K562 (cell line): ENCODE data around the gene CD4. TPM values are rescaled to one million over a fixed set of nuclear protein-coding genes. Genes with fewer than 3 reads are reported as not detected.
A peak's percentile ranks its signal among the peaks of the same experiment; 100 is the strongest.

Source experiments
- BCOR ChIP-seq: fragments of 450-650 bp; IDR thresholded peaks from 2 replicates; pipeline ENCODE4 v1.6.1; 2016
- CHCHD3 ChIP-seq: fragments of 250-450 bp; sonication (Bioruptor Pico); IDR thresholded peaks from 2 replicates; pipeline ENCODE4 v2.1.2; 2022; ENCODE audit warnings: mild to moderate bottlenecking
- DNMT1 ChIP-seq: fragments of 450-650 bp; IDR thresholded peaks from 2 replicates; pipeline ENCODE4 v1.6.1; 2016; ENCODE audit warnings: antibody characterized with exemption, mild to moderate bottlenecking
- E2F3 ChIP-seq: fragments of 250-450 bp; sonication (Bioruptor Pico); IDR thresholded peaks from 2 replicates; pipeline ENCODE4 v1.4.0; 2020; ENCODE audit warnings: mild to moderate bottlenecking
- ESRRA ChIP-seq: fragments of 450-650 bp; IDR thresholded peaks from 2 replicates; pipeline ENCODE4 v1.6.1; 2014; ENCODE audit warnings: low read depth, mild to moderate bottlenecking, moderate library complexity, borderline replicate concordance
- ILF3 ChIP-seq: fragments of 450-650 bp; IDR thresholded peaks from 2 replicates; pipeline ENCODE4 v1.6.1; 2018; ENCODE audit warnings: antibody characterized with exemption, mild to moderate bottlenecking, moderate library complexity, borderline replicate concordance
- POU5F1 ChIP-seq: fragments of 150-350 bp; IDR thresholded peaks from 2 replicates; pipeline ENCODE4 v1.6.1; 2014; ENCODE audit warnings: borderline replicate concordance, low read length, low read depth, mild to moderate bottlenecking; ENCODE audit not compliant: partially characterized antibody
- PTRF ChIP-seq: fragments of 450-650 bp; IDR thresholded peaks from 2 replicates; pipeline ENCODE4 v1.6.1; 2016; ENCODE audit warnings: mild to moderate bottlenecking, missing genetic modification characterization, missing compliant biosample characterization
- SMC3 ChIP-seq: conservative IDR thresholded peaks from 2 replicates; pipeline ENCODE4 v1.6.1; 2011; ENCODE audit warnings: low read depth, low read length, improper control_type of control experiment; ENCODE audit not compliant: insufficient read depth
- SOX6 ChIP-seq: fragments of 450-650 bp; IDR thresholded peaks from 2 replicates; pipeline ENCODE4 v1.6.1; 2014; ENCODE audit warnings: mild to moderate bottlenecking
- TGIF2 ChIP-seq: sonication (generic); formaldehyde crosslinking; IDR thresholded peaks from 2 replicates; pipeline ENCODE4 v1.8.1; 2022; ENCODE audit warnings: mild to moderate bottlenecking, missing genetic modification reagents, moderate library complexity
- U2AF2 ChIP-seq: fragments of 200-400 bp; formaldehyde crosslinking; optimal IDR thresholded peaks from 2 replicates; pipeline ENCODE3; 2017; ENCODE audit warnings: low read depth, mild to moderate bottlenecking, low read length
- ZFPM2 ChIP-seq: fragments of 250-450 bp; sonication (Bioruptor Pico); IDR thresholded peaks from 2 replicates; pipeline ENCODE4 v1.5.1; 2022; ENCODE audit warnings: mild to moderate bottlenecking
- ZKSCAN3 ChIP-seq: fragments of 250-450 bp; sonication (Bioruptor Pico); IDR thresholded peaks from 2 replicates; pipeline ENCODE4 v1.4.0; 2020
- ZNF174 ChIP-seq: fragments of 250-450 bp; sonication (Bioruptor Pico); IDR thresholded peaks from 2 replicates; pipeline ENCODE4 v1.4.0; 2020; ENCODE audit warnings: mild to moderate bottlenecking
- ZNF217 ChIP-seq: sonication (generic); formaldehyde crosslinking; IDR thresholded peaks from 2 replicates; pipeline ENCODE4 v1.8.0; 2022; ENCODE audit warnings: mild to moderate bottlenecking, missing genetic modification reagents
- ZNF76 ChIP-seq: fragments of 250-450 bp; sonication (Bioruptor Pico); IDR thresholded peaks from 2 replicates; pipeline ENCODE4 v1.4.0; 2020; ENCODE audit warnings: mild to moderate bottlenecking, moderate library complexity, borderline replicate concordance
- ZNF780A ChIP-seq: fragments of 250-450 bp; sonication (Bioruptor Pico); IDR thresholded peaks from 2 replicates; pipeline ENCODE4 v1.5.0; 2021; ENCODE audit warnings: mild to moderate bottlenecking
- ZNF830 ChIP-seq: fragments of 250-450 bp; sonication (Bioruptor Pico); IDR thresholded peaks from 2 replicates; pipeline ENCODE4 v1.5.0; 2021; ENCODE audit warnings: mild to moderate bottlenecking
- polyA plus RNA-seq, 8 experiments: library from polyadenylated mRNA; depleted of rRNA in 4 of 8; stranded (reverse) in 5 of 8; unstranded in 3 of 8; fragments of >200 nt; fragmentation: Nextera tagmentation in 2 of 8; fragmentation: Illumina TruSeq in 1 of 8; extraction: Ambion mirVana in 2 of 8; extraction: Trizol in 1 of 8; gene quantifications; 2 replicates each; pipeline versions ENCODE4 v1.2.1 to v1.2.3, GENCODE V29; 2011 to 2014; ENCODE audit warnings: inconsistent platforms in 1 of 8, missing spikeins in 1 of 8
- total RNA-seq, 7 experiments: library from RNA; depleted of rRNA in 6 of 7; stranded (reverse); fragments of >200 nt in 6 of 7; fragmentation: Illumina TruSeq in 2 of 7; extraction: Trizol in 2 of 7; gene quantifications; 2 replicates each; pipeline versions ENCODE4 v1.2.1 to v1.2.3, GENCODE V29; 2011 to 2021; ENCODE audit warnings: low replicate concordance in 1 of 7
- TF ChIP-seq, protein P1 (sequence below): sonication (generic); formaldehyde crosslinking; IDR thresholded peaks from 2 replicates; pipeline ENCODE4 v1.8.1; 2023; ENCODE audit warnings: missing genetic modification reagents, mild to moderate bottlenecking, borderline replicate concordance
- TF ChIP-seq, protein P2 (sequence below): fragments of 250-450 bp; sonication (Bioruptor Pico); IDR thresholded peaks from 2 replicates; pipeline ENCODE4 v1.9.0; 2021; ENCODE audit warnings: mild to moderate bottlenecking, inconsistent platforms
- TF ChIP-seq, protein P3 (sequence below): sonication (generic); formaldehyde crosslinking; IDR thresholded peaks from 2 replicates; pipeline ENCODE4 v1.8.0; 2022; ENCODE audit warnings: missing genetic modification reagents, mild to moderate bottlenecking, borderline replicate concordance

Gene CD4
- total and polyA plus RNA-seq, 9 of the 15 experiments (the other 6 are each of a cell fraction or from before 2014, with no cell fraction given), result 0.06 to 0.27 (median 0.09) TPM; not detected in 5

DNA sequence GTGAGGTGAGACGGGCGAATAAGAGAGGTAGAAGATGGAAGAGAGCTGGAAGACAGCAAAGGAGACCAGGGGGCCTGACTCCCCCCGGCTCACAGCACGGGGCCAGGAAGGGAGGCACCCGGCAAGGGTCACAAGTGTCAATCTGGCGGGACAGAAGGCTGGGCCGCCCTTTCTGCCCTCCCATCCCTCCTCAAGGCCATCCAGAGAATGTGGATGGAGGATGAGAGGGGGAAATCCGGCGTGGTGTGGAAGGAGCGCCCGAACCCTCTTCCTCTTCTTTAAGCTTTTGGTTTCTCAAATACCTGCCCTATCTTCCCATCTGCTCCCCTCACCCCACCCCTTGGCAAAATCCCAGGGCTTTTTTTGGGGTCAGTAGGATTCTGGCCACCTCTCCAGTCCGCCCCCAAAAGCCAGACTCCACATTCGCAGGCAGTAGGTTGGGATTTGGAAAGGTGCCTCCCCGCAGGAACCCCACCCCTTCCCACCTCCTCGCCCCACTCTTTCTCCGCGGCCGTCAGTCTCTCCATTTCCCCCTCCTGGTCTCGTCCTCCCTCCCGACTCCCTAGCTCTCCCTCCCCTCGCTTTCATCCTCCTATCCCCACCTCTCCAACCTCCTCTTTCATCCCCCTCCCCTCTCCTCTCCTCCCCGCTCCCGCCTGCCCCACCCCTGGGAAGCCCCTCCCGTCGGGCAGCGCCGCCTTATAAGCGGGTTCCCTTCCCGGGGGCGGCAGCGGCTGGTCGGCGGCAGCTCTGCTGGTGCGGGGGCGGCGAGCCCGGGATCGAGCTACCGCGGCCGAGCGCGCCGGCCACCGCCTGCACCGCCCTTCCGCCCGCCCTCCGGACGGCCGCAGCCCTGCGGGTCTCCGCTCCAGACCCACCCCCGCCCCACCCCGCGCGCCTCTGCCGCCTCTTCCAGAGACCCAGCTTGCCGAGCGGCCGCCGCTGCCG lies 23.4 kb upstream of the CD4 start, which contains the start of gene PTMS (continued):
- TF ChIP-seq ESRRA (no peak), ZNF217 (CRISPR knock-in tag) (no peak), ZNF830 (CRISPR knock-in tag) (no peak), ZFPM2 (CRISPR knock-in tag) (no peak), E2F3 (CRISPR knock-in tag) (no peak), BCOR (0 out of 2 replicates have a peak, but pooled peaks have one; percentile 18), SOX6 (no peak), ZKSCAN3 (CRISPR knock-in tag) (no peak), TGIF2 (CRISPR knock-in tag) (no peak), ZNF780A (CRISPR knock-in tag) (no peak), ZNF174 (CRISPR knock-in tag) (no peak), ZNF76 (CRISPR knock-in tag) (no peak), SMC3 (no peak), PTRF (tag) (no peak), POU5F1 (no peak), DNMT1 (no peak), CHCHD3 (CRISPR knock-in tag) (no peak), ILF3 (no peak), U2AF2 (no peak)
- TF ChIP-seq, protein P1, sequence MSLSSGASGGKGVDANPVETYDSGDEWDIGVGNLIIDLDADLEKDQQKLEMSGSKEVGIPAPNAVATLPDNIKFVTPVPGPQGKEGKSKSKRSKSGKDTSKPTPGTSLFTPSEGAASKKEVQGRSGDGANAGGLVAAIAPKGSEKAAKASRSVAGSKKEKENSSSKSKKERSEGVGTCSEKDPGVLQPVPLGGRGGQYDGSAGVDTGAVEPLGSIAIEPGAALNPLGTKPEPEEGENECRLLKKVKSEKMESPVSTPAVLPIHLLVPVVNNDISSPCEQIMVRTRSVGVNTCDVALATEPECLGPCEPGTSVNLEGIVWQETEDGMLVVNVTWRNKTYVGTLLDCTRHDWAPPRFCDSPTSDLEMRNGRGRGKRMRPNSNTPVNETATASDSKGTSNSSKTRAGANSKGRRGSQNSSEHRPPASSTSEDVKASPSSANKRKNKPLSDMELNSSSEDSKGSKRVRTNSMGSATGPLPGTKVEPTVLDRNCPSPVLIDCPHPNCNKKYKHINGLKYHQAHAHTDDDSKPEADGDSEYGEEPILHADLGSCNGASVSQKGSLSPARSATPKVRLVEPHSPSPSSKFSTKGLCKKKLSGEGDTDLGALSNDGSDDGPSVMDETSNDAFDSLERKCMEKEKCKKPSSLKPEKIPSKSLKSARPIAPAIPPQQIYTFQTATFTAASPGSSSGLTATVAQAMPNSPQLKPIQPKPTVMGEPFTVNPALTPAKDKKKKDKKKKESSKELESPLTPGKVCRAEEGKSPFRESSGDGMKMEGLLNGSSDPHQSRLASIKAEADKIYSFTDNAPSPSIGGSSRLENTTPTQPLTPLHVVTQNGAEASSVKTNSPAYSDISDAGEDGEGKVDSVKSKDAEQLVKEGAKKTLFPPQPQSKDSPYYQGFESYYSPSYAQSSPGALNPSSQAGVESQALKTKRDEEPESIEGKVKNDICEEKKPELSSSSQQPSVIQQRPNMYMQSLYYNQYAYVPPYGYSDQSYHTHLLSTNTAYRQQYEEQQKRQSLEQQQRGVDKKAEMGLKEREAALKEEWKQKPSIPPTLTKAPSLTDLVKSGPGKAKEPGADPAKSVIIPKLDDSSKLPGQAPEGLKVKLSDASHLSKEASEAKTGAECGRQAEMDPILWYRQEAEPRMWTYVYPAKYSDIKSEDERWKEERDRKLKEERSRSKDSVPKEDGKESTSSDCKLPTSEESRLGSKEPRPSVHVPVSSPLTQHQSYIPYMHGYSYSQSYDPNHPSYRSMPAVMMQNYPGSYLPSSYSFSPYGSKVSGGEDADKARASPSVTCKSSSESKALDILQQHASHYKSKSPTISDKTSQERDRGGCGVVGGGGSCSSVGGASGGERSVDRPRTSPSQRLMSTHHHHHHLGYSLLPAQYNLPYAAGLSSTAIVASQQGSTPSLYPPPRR (CRISPR knock-in tag), result no peak
- TF ChIP-seq, protein P2, sequence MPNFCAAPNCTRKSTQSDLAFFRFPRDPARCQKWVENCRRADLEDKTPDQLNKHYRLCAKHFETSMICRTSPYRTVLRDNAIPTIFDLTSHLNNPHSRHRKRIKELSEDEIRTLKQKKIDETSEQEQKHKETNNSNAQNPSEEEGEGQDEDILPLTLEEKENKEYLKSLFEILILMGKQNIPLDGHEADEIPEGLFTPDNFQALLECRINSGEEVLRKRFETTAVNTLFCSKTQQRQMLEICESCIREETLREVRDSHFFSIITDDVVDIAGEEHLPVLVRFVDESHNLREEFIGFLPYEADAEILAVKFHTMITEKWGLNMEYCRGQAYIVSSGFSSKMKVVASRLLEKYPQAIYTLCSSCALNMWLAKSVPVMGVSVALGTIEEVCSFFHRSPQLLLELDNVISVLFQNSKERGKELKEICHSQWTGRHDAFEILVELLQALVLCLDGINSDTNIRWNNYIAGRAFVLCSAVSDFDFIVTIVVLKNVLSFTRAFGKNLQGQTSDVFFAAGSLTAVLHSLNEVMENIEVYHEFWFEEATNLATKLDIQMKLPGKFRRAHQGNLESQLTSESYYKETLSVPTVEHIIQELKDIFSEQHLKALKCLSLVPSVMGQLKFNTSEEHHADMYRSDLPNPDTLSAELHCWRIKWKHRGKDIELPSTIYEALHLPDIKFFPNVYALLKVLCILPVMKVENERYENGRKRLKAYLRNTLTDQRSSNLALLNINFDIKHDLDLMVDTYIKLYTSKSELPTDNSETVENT (CRISPR knock-in tag), result no peak
- TF ChIP-seq, protein P3, sequence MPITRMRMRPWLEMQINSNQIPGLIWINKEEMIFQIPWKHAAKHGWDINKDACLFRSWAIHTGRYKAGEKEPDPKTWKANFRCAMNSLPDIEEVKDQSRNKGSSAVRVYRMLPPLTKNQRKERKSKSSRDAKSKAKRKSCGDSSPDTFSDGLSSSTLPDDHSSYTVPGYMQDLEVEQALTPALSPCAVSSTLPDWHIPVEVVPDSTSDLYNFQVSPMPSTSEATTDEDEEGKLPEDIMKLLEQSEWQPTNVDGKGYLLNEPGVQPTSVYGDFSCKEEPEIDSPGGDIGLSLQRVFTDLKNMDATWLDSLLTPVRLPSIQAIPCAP, result no peak
